Lower leg skin (tissue), 4 donors: ENCODE results near the gene ITGA3. TPM values are rescaled to one million over a fixed set of nuclear protein-coding genes. Genes with fewer than 3 reads are reported as not detected.

Experiments used
- DNase-seq, 2 donors: peaks; one replicate each; pipeline ENCODE4 v3.0.0-alpha.2; 2019; ENCODE audit warnings: low spot score in 2 of 2
- H3K4me3 ChIP-seq: fragments of 200-600 bp; sonication (generic); 2 replicates; pipeline ENCODE4 v1.5.1; 2017; ENCODE audit warnings: mild to moderate bottlenecking, low read depth; ENCODE audit not compliant: poor library complexity, severe bottlenecking
- CTCF ChIP-seq, 3 donors: fragments of 450-650 bp; IDR thresholded peaks; one replicate each; pipeline ENCODE4 v1.5.1; 2016; ENCODE audit warnings: antibody characterized with exemption in 3 of 3, mild to moderate bottlenecking in 3 of 3, moderate library complexity in 2 of 3
- POLR2A ChIP-seq, 2 donors: fragments of 450-650 bp; IDR thresholded peaks; one replicate each; pipeline ENCODE4 v1.6.1; 2016 to 2017; ENCODE audit warnings: antibody characterized with exemption in 2 of 2, mild to moderate bottlenecking in 1 of 2, moderate library complexity in 1 of 2
- WGBS, 2 donors: methylation state at CpG; one replicate each; pipeline ENCODE4 v1.1.5; 2018; 5-methylcytosine and 5-hydroxymethylcytosine counted together
- intact Hi-C: fragments of 100-400 bp; cut with DNase I; formaldehyde crosslinking; loops from one replicate; pipeline ENCODE4 v1.15.0; 2023; ENCODE audit warnings: low total_unique reads
- total RNA-seq, 4 donors: library from RNA; depleted of rRNA; stranded (reverse); fragments of >200 nt; gene quantifications; one replicate each; pipeline ENCODE4 v1.1.0, GENCODE V29; 2016

ITGA3 gene
- total RNA-seq, 4 donors from 2014 or later: 99.7 to 148 (median 121) TPM

GRCh38 chr17:50062293-50063243, 6.7 kb downstream of the ITGA3 start:
- H3K4me3 ChIP-seq: no peak overlapping the region
- intact Hi-C loops: no loop called here
- no peak for TF ChIP-seq CTCF (IDR thresholded peaks at IDR 0.05)
- no peak for TF ChIP-seq POLR2A (IDR thresholded peaks at IDR 0.05)
- peak; percentile 85 to 93 for DNase-seq
- 42 to 57% methylated on average over 10 of the region's 10 CpGs for WGBS, 2 donors

GRCh38 chr17:50063561-50064252, 7.8 kb downstream of the ITGA3 start:
- DNase-seq: no peak
- H3K4me3 ChIP-seq: no peak overlapping the region
- TF ChIP-seq POLR2A (IDR thresholded peaks at IDR 0.05) (no peak), CTCF (IDR thresholded peaks at IDR 0.05) (no peak)
- 82 to 87% methylated on average over 8 of the region's 8 CpGs for WGBS, 2 donors
- intact Hi-C loops: no loop called here

DNA sequence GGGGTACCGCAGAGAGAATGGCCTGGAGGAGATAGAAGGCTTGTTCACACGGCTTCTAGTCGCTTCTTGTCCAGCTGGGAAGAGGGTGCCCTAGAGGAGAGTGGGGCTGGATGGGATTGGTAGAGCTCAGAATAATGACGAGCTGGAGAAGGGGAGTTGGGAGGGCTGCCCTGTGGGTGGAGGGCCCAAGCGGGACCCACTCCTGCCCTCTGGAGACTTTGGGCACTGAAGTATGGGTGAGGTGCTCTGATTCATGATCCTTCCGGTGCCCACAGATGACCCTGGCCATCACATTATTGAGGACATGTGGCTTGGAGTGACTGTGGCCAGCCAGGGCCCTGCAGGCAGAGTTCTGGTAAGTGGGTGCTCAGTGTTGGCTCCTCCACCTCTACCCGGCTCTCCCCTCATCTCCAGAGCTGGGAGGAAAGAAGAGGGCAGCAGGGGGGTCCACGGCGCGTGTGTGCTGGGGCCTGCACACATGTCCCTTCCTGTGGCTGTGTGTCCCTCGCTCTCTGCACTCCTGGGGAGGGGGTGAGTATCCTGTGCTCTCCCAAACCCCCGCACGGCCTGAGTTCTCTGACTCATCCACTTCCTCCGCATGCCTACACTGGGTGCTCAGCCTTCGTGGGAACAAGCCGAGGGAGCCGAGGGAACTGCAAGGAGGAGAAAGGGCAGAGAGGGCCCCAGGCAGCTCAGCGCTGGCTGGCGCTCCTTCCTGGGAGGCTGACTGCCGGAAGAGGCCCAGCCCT, 8.5 kb downstream of the ITGA3 start:
- DNase-seq: peak; percentile 54 to 94
- 35 to 38% methylated on average over 20 of the region's 20 CpGs for WGBS, 2 donors
- TF ChIP-seq POLR2A (IDR thresholded peaks at IDR 0.05): no peak
- TF ChIP-seq CTCF (IDR thresholded peaks at IDR 0.05): no peak
- H3K4me3 ChIP-seq: no peak overlapping the region
- intact Hi-C loops: no loop called here

GRCh38 chr17:50065056-50065455, 9.1 kb downstream of the ITGA3 start:
- DNase-seq: no peak
- WGBS, 2 donors: 35 to 37% methylated on average over 3 of the region's 3 CpGs
- no peak overlapping the region for H3K4me3 ChIP-seq
- intact Hi-C loops: no loop called here
- TF ChIP-seq POLR2A (IDR thresholded peaks at IDR 0.05) (no peak), CTCF (IDR thresholded peaks at IDR 0.05) (no peak)

DNA sequence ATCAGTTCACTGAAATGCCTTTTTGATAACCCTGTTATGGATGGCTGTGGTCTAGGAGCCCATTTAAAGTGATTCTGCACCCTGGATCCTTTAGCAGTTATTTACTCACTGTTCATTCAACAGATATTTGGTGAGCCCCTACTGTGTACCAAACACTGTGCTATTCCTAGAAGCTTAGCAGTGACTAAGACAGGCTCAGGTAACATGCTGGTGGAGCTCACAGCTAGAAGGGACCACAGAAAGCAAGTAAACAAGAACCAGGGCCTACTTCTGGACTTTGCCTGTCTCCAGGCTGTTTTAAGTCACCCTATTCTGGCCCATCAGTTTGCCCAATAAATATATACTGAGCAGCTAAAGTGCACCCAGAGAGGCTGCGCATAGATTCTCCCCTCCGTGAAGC, 11.1 kb downstream of the ITGA3 start:
- WGBS, 2 donors: 90 to 96% methylated on average over 2 of the region's 2 CpGs
- TF ChIP-seq POLR2A (IDR thresholded peaks at IDR 0.05) (no peak), CTCF (IDR thresholded peaks at IDR 0.05) (no peak)
- DNase-seq: no peak
- intact Hi-C loops: no loop called here
- no peak overlapping the region for H3K4me3 ChIP-seq
